SK-N-MC (cell line): ENCODE data around the gene FBXO15.

Source experiments
- DNase-seq: peaks from one replicate; pipeline ENCODE4 v3.0.0-alpha.2; 2011; ENCODE audit warnings: low read depth, low spot score
- H3K27ac ChIP-seq: fragments of 200-600 bp; sonication (generic); 2 replicates; pipeline ENCODE4 v1.5.1; 2016; ENCODE audit warnings: mixed run types
- H3K36me3 ChIP-seq: fragments of 200-600 bp; sonication (generic); 2 replicates; pipeline ENCODE4 v1.6.1; 2017; ENCODE audit warnings: antibody characterized with exemption, low read length, mixed read lengths; ENCODE audit not compliant: insufficient read depth
- H3K4me3 ChIP-seq: fragments of 200-600 bp; sonication (generic); 2 replicates; pipeline ENCODE4 v1.5.1; 2016
- H3K9ac ChIP-seq: fragments of 200-600 bp; sonication (generic); 2 replicates; pipeline ENCODE4 v1.8.0; 2017; ENCODE audit warnings: mixed run types, mixed read lengths; ENCODE audit not compliant: insufficient read length
- H3K9me3 ChIP-seq: fragments of 200-600 bp; sonication (generic); 2 replicates; pipeline ENCODE4 v1.6.1; 2017; ENCODE audit warnings: low read depth, mild to moderate bottlenecking, antibody characterized with exemption, low read length, moderate library complexity, mixed read lengths
- EZH2 ChIP-seq: fragments of 200-600 bp; sonication (generic); IDR thresholded peaks from one replicate; pipeline ENCODE4 v1.6.1; 2017; ENCODE audit warnings: antibody characterized with exemption
- FOXP2 ChIP-seq: optimal IDR thresholded peaks from 2 replicates; pipeline ENCODE3; 2011; ENCODE audit warnings: mild to moderate bottlenecking, moderate library complexity; ENCODE audit not compliant: insufficient read depth; ENCODE audit errors: extremely low read length, control extremely low read depth
- POLR2AphosphoS5 ChIP-seq: IDR thresholded peaks from 2 replicates; pipeline ENCODE4 v1.6.1; 2012; ENCODE audit warnings: mild to moderate bottlenecking, low read depth, low read length, borderline replicate concordance

Gene FBXO15

DNA sequence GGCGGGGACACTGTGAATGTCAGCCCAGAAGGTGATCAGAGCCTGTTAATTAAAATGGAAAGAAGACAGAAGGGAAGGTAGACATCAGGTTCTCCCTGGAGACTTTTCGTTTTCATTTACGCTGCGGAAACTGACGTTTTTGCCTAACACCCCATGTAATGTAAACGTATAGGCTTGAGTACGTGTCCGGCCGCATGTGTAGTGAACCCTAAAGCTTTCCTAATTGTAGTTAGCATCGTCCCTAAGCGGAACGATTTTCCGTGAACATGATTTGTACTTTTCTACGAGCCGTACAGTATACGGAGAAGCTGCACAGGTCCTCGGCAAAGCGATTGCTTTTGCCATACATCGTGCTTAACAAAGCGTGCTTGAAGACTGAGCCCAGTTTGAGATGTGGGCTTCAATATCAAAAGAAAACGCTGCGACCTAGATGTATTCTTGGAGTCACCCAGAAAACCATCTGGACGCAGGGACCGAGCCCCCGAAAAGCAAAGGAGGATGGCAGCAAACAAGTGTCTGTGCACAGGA, 973 bp upstream of the FBXO15 start:
- TF ChIP-seq EZH2 (no peak), FOXP2 (no peak), POLR2AphosphoS5 (peak; percentile 68)
- DNase-seq, result no peak
- Histone ChIP-seq H3K9me3 (no peaks in the 10 kb centered on the region), H3K36me3 (peaks cover 13% of the 10 kb centered on the region), H3K9ac (peak overlapping the region; percentile 95), H3K4me3 (peak overlapping the region; percentile 88), H3K27ac (peak overlapping the region; percentile 51; the same call in 1 of the 2 replicates)

DNA sequence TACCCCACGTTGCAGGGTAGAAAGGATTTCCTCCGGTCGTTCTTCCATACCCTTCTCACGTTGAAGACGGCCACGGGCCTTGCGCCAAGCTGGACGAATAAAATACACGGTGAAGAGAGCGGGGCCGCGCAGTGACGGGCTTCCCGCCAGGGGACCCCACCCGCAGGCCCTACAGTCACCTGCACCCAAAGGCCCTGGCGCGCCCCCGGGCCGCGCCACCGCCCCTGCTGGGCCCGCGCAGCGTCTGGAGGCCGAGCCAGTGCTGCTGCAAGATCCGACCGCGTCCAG, 199 bp downstream of the FBXO15 start:
- peaks cover 13% of the 10 kb centered on the region for H3K36me3 ChIP-seq
- TF ChIP-seq POLR2AphosphoS5 (no peak), EZH2 (no peak), FOXP2 (no peak)
- H3K27ac ChIP-seq, result no peak overlapping the region
- DNase-seq, result no peak
- peak overlapping the region; percentile 51 for H3K9ac ChIP-seq
- no peaks in the 10 kb centered on the region for H3K9me3 ChIP-seq
- H3K4me3 ChIP-seq, result peak overlapping the region; percentile 88

DNA sequence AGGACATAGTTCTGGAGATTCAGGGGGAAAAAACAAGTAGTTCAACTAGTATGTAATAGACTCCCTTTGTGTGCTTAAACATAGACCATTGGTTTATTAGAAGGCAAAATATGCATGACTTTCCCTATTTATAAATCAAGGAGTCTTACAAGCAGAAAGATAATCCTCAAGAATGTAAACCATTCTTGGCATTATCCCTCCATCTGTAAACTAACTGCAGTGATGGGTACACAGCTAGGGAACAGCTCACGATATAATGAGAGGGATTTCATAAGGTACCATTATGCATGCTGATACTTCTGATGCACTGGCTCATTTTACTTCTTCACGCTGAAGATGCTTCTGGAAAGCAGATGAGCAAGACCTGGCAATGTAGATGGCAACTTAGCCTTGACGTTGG, 878 bp downstream of the FBXO15 start:
- Histone ChIP-seq H3K9ac (no peak overlapping the region), H3K9me3 (no peaks in the 10 kb centered on the region), H3K36me3 (peaks cover 13% of the 10 kb centered on the region), H3K27ac (no peak overlapping the region), H3K4me3 (peak overlapping the region; percentile 88)
- no peak for DNase-seq
- no peak for TF ChIP-seq EZH2

DNA sequence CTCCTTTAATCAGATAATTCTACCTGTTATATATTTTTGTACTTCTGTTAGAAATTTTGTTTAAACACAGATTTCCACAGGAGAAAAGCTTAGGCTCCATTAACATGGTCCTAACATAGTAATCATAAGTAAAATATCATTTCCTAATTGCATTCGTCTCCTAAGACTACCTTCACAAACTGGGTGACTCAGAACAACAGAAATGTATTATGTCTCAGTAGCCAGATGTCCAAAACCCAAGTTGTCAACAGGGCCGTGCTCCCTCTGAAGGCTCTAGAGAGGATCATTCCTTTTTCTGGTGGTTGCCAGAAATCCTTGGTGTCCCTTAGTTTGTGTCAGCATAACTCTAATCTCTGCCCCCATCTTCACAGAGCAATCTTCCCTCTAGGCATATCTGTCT, 5.4 kb downstream of the FBXO15 start:
- Histone ChIP-seq H3K27ac (no peak overlapping the region), H3K36me3 (no peaks in the 10 kb centered on the region), H3K4me3 (no peak overlapping the region), H3K9me3 (no peaks in the 10 kb centered on the region), H3K9ac (no peak overlapping the region)
- TF ChIP-seq POLR2AphosphoS5, result no peak
- no peak for TF ChIP-seq FOXP2
- no peak for TF ChIP-seq EZH2
- DNase-seq, result no peak

DNA sequence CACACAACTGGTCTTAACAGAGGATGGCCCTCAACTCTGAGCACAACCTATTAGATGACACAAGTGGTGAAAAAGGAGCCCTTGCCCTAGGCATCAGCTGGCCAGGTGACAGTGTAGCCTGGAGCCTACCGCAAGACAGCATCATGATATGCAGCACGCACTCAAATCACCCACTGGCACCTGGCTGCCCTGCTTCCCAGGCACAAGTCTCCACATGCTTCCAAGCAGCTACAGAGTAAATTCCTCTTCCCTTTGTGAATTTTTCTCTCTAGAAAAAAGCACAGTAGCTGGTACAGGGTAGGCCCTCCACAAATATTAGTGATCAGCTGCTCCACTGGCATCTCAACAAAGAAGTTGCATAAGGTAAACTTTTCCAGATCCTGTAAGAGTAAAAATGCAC, 6.0 kb downstream of the FBXO15 start:
- DNase-seq, result no peak
- Histone ChIP-seq H3K27ac (no peak overlapping the region), H3K4me3 (no peak overlapping the region), H3K9me3 (no peaks in the 10 kb centered on the region), H3K9ac (no peak overlapping the region), H3K36me3 (no peaks in the 10 kb centered on the region)
- TF ChIP-seq POLR2AphosphoS5 (no peak), EZH2 (no peak), FOXP2 (no peak)

DNA sequence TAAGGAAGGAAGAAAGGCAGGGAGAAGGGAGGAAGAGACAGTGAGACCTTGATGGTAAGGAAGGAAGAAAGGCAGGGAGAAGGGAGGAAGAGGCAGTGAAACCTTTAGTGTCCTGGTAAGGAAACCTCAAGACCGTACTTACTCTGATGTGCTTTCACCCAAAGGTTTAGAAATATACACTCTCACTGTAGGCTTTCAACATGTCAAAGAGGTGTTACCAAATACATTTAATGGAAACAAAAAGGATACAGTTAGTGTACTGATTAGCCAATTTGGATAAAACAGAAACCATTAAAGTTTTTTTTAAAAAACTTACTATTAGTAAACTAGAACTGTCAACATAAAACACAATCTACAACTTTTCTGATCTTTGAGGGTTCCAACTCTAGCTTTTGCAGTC, 7.1 kb downstream of the FBXO15 start:
- no peak for DNase-seq
- Histone ChIP-seq H3K9me3 (no peaks in the 10 kb centered on the region), H3K36me3 (no peaks in the 10 kb centered on the region), H3K27ac (no peak overlapping the region), H3K4me3 (no peak overlapping the region), H3K9ac (no peak overlapping the region)
- no peak for TF ChIP-seq POLR2AphosphoS5
- no peak for TF ChIP-seq EZH2
- TF ChIP-seq FOXP2, result no peak

DNA sequence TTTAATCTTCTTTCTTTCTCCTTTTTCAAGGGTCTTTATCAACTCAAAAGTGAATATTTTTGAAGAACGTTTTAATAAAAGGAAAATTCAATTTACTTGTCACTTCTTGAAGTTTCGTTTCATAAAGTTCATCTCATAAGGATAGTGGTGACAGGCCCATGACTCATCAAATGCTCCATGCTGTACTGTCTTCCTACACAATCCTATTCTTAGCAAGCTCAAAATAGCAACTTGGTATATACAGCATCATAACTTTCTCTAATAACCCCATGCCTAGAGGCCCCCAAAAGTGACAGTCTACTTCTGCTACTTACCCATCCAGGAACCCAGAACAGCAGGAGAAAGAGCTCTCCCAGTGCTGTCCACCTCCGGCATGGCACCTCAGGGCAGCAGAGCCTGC, 7.7 kb downstream of the FBXO15 start:
- no peak overlapping the region for H3K9ac ChIP-seq
- TF ChIP-seq EZH2, result no peak
- no peak for TF ChIP-seq POLR2AphosphoS5
- TF ChIP-seq FOXP2, result no peak
- no peaks in the 10 kb centered on the region for H3K36me3 ChIP-seq
- H3K9me3 ChIP-seq, result no peaks in the 10 kb centered on the region
- no peak for DNase-seq
- H3K27ac ChIP-seq, result no peak overlapping the region
- no peak overlapping the region for H3K4me3 ChIP-seq

DNA sequence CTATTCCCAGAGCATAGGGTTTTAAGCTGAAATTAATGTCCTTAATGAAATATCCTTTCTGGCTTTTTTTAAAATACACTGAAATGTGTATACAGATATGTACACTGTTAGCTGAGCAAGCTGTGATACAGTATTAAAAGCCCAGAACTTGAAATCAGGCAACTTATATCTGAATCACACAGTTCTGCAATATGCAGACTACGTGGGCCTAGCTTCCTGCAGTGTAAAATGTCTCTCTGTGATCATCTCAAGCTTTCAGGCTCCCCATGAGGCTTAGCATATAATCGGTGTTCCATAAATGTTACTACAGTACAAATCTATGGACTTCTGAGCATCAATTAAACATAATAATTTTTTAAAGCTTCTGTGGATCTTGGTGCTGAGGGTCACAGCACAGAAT, 8.2 kb downstream of the FBXO15 start:
- no peak overlapping the region for H3K4me3 ChIP-seq
- DNase-seq, result no peak
- TF ChIP-seq POLR2AphosphoS5, result no peak
- TF ChIP-seq FOXP2, result no peak
- no peaks in the 10 kb centered on the region for H3K9me3 ChIP-seq
- no peak overlapping the region for H3K27ac ChIP-seq
- H3K36me3 ChIP-seq, result no peaks in the 10 kb centered on the region
- no peak overlapping the region for H3K9ac ChIP-seq

DNA sequence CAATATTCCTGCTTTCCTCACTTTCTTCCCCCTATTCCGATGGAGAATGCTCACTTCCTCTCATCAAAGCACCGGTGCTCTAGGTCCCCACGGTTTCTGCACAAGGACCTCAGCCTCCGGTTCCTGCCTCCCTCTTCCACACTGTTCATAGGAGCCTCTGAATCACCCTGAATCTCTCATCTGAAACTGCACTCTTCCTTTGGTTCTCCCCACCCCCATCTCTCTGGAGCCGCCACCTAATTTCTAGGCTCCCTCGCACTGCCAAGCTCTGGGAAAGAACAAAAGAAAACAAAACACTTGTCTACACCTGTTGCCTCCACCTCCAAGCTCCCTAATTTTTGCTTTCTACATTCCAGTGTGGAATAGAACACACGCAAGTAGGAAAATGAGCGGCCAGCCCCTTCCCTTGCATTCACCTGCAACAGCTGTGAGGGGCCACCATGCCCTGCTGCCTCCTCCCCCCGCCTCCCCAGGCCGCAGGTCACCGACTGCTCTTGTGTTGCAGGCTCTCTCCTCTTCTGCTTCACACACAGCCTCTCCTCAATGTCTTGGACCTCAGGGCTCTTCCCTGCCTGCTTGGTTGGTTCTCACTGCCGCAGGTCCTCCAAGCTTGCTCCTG, 9.6 kb downstream of the FBXO15 start:
- Histone ChIP-seq H3K4me3 (no peak overlapping the region), H3K9me3 (no peaks in the 10 kb centered on the region), H3K9ac (no peak overlapping the region), H3K27ac (no peak overlapping the region), H3K36me3 (no peaks in the 10 kb centered on the region)
- no peak for DNase-seq
- TF ChIP-seq FOXP2 (no peak), POLR2AphosphoS5 (no peak), EZH2 (no peak)
